ENCODE measurements around the gene CTIF.

Gene CTIF

DNA sequence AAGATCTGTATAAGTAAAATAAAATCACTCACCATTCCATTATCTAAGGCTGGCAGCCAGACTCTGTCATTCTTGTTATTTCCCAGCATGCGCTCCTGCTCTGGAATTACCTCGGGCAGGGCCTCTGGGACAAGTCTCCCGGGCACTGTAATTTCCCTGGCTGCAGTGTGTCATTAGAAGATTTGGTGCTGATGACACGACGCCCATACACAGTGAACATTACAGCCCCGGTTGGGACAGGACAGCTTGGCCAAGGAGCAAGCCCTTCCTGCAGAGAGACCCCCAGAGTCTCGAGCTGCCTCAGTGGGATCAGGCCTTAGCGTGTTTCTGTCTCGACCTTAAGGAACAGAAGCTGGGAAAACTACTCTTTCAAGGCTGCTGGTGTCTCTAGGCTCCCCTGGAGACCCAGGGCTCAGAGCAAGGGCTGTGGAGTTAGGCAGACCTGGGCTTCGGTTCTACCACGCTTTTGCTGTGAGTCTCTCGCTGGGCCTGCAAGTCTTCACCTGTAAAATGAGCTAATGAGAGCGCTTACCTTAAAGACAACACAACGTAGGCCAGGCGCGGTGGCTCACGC is 372.2 kb downstream of the CTIF start:
- DNase-seq (ENCODE audit: low read depth in 1 of 2, low spot score in 1 of 2), result no peak
